Endothelial cell of umbilical vein (primary cell): ENCODE results near the gene IL5RA.

ENCODE experiments used
- POLR2A ChIP-seq: IDR thresholded peaks from 2 replicates; pipeline ENCODE4 v1.6.1; 2012; ENCODE audit warnings: low read depth, mild to moderate bottlenecking, control low read depth, low read length
- TF ChIP-seq, protein P1 (sequence below), 2 donors: IDR thresholded peaks; 1 replicate in 1 of 2; 2 replicates in 1 of 2; pipeline ENCODE4 v1.5.1; 2011; ENCODE audit warnings: low read length in 2 of 2, mild to moderate bottlenecking in 2 of 2, moderate library complexity in 2 of 2, control low read depth in 1 of 2, inconsistent platforms in 1 of 2, low read depth in 1 of 2; ENCODE audit not compliant: insufficient read depth in 1 of 2; ENCODE audit errors: extremely low read depth in 1 of 2
- TF ChIP-seq, protein P2 (sequence below): IDR thresholded peaks from 2 replicates; pipeline ENCODE4 v1.6.1; 2011; ENCODE audit not compliant: insufficient read depth, insufficient read length

DNA sequence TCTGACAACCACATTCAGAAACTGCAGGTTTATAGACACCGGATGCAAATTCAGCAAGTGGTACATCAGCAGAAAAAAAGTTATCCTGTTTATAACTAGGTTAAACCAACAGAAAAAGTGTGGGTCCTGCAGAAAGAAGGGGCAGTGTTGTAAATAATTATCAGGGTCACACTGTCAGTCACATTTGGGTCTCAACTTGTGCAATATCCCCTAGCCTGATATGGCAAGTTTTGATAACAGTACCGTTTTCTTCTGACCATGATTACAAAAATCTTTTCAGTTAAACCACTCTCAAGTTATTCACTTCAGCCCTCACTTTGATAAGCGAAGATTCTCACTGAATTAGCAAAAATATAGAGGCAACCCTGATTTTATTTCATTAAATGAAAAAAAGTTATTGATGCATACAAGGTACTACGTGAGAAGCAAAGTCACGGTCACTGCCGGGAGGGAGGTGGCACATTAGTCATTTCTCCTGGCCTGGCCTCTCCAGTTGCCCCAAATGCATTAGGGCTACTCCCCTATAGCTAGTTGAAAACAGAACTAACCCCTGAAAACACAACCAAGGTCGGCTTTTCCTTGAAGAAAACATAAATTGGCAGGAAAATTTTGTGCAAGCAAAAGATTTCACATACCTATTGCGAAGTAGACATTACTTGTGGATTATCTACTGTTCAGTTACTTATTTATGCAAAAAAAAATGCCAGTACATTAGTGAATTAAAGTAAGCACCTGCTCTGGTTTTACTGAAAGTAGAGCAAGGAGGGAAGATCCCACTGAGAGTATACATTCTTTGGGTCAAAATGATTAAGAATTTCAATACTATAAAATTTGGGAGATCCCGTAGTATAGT is 28.6 kb downstream of the IL5RA start:
- TF ChIP-seq, protein P1, sequence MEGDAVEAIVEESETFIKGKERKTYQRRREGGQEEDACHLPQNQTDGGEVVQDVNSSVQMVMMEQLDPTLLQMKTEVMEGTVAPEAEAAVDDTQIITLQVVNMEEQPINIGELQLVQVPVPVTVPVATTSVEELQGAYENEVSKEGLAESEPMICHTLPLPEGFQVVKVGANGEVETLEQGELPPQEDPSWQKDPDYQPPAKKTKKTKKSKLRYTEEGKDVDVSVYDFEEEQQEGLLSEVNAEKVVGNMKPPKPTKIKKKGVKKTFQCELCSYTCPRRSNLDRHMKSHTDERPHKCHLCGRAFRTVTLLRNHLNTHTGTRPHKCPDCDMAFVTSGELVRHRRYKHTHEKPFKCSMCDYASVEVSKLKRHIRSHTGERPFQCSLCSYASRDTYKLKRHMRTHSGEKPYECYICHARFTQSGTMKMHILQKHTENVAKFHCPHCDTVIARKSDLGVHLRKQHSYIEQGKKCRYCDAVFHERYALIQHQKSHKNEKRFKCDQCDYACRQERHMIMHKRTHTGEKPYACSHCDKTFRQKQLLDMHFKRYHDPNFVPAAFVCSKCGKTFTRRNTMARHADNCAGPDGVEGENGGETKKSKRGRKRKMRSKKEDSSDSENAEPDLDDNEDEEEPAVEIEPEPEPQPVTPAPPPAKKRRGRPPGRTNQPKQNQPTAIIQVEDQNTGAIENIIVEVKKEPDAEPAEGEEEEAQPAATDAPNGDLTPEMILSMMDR (IDR thresholded peaks at IDR 0.05; ENCODE audit: extremely low read depth in 1 of 2, insufficient read depth in 1 of 2, low read depth in 1 of 2, low read length in 2 of 2): no peak
- TF ChIP-seq, protein P2, sequence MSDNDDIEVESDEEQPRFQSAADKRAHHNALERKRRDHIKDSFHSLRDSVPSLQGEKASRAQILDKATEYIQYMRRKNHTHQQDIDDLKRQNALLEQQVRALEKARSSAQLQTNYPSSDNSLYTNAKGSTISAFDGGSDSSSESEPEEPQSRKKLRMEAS: no peak
- no peak for TF ChIP-seq POLR2A
